LNCaP clone FGC (cell line): Measurements from ENCODE around the gene SNX27.

Experiments used
- DNase-seq: peaks from one replicate; pipeline ENCODE4 v3.0.0-alpha.2; 2011; ENCODE audit warnings: low read depth
- H3K4me3 ChIP-seq: 2 replicates; pipeline ENCODE4 v1.5.1; 2011; ENCODE audit warnings: mild to moderate bottlenecking, low read depth, low read length, control low read depth
- TF ChIP-seq, protein P1 (sequence below): IDR thresholded peaks from 2 replicates; pipeline ENCODE4 v1.5.1; 2012; ENCODE audit warnings: mild to moderate bottlenecking; ENCODE audit not compliant: control insufficient read depth, insufficient read depth; ENCODE audit errors: extremely low read depth

SNX27 gene

DNA sequence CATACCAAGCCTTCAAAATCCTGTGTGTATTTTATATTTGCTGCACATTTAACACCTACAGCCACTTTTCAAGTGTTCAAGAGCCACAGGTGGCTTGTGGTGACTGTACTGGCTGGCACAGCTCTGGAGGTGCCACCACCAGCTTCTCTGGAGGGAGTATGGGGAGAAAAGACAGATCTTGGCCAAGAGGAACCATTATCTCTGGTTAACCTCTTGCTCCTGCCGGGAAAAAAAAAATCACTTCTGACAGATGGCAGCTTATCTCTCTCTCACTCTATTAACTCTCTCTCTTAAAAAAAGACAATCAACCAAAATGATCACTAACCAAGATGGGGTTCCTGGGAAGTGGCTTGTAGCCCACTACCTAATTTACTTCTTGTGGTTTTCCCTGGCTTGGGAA, 108.3 kb downstream of the SNX27 start:
- H3K4me3 ChIP-seq, result no peak overlapping the region
- no peak for DNase-seq
- TF ChIP-seq, protein P1, sequence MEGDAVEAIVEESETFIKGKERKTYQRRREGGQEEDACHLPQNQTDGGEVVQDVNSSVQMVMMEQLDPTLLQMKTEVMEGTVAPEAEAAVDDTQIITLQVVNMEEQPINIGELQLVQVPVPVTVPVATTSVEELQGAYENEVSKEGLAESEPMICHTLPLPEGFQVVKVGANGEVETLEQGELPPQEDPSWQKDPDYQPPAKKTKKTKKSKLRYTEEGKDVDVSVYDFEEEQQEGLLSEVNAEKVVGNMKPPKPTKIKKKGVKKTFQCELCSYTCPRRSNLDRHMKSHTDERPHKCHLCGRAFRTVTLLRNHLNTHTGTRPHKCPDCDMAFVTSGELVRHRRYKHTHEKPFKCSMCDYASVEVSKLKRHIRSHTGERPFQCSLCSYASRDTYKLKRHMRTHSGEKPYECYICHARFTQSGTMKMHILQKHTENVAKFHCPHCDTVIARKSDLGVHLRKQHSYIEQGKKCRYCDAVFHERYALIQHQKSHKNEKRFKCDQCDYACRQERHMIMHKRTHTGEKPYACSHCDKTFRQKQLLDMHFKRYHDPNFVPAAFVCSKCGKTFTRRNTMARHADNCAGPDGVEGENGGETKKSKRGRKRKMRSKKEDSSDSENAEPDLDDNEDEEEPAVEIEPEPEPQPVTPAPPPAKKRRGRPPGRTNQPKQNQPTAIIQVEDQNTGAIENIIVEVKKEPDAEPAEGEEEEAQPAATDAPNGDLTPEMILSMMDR, result no peak

DNA sequence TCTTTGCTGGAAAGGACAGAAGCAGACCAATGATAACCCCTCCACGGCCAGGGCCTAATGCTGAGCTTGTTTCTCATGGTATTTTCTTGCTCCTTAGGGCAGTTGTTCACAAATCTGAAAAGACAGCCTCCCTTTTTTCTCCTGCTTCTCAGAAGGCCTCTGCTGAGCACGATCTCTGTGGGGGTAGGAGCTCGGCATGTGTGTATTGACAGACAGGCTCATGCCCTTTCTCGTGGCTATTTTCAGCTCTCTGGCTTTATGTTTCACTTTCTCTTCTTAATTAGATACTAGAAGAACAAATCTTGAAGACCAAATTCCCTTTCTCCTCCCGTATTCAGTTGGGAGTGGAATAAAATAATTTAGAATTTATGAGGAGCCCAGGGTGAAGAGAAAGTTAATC, 108.7 kb downstream of the SNX27 start:
- DNase-seq, result no peak
- no peak overlapping the region for H3K4me3 ChIP-seq
- TF ChIP-seq, protein P1, result no peak

DNA sequence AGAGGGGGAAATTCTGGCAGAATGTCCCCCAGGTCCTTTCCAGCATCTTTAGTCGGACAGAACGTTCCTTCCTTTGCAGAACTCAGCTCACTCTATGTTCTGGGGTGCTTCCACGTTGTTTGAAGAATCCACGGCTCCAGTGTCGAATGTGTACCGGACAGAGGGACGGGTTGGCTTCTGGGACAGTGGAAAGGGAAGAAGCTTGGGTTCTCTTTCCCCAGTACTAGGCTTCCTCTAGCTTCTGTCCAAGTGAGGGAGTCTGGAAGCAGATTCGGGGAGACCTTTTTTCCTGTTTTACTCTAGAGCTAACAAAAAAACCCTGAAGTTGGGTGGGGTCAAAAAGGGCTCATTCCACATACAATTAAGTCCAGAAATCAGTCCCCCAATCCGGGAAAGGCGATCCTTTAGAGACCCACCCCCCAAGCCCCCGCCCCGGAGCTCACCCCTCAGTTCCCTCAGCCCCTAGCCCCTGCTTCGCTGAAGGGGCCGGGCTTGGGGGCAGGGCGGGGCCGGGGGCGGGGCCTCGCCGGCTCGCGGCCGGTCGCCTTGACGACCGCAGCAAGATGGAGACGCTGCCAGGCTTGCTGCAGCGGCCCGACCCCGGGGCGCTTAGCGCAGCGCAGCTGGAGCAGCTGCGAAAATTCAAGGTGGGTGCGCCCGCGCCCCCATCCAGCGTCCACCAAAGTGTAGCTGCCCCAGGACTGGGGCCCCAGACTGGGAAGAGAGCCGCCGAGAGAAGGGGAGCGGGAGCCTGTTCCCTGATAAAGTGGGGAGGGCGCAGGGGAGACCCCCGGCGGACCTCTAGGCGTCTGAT, 109.3 kb downstream of the SNX27 start, which contains the start of gene RIIAD1:
TSS of gene RIIAD1 (plus strand) at position 549 of the 814 bp plus-strand sequence. CDS start at position 564, 15 bp downstream.
- DNase-seq, result no peak
- TF ChIP-seq, protein P1, result no peak
- no peak within 1 kb of the TSS for H3K4me3 ChIP-seq

DNA sequence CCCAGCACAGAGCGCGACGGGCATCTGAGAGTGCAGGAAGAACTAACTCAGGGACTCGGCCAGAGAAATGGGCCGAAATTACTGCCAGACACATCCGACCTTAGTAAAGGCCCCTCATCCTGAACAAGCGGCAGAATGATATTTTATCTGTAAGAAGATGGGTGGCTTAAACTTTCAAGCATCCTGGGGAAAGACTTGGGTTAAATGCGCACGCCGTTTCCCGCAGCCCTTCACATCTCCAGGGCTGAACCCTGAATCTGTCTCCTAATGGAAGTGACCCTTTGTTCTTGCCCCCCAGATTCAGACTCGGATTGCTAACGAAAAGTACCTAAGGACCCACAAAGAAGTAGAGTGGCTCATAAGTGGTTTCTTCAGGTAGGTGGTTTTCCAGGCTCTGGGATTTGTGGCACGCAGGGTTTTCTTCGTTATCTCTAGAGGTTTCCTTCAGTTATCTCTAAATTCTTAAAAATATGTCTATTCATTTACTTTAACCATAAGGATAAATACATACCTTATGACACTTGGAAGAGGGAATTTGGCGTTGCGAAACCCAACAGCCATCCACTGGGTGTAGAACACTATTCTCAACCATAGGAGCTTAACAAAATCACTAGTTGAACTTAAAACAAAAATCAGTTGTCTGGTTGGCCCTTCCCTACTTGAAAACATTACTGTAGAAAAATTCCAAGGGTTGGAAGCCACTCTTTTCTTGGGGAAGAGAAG, 110.1 kb downstream of the SNX27 start:
- TF ChIP-seq, protein P1, result no peak
- no peak for DNase-seq
- no peak overlapping the region for H3K4me3 ChIP-seq

DNA sequence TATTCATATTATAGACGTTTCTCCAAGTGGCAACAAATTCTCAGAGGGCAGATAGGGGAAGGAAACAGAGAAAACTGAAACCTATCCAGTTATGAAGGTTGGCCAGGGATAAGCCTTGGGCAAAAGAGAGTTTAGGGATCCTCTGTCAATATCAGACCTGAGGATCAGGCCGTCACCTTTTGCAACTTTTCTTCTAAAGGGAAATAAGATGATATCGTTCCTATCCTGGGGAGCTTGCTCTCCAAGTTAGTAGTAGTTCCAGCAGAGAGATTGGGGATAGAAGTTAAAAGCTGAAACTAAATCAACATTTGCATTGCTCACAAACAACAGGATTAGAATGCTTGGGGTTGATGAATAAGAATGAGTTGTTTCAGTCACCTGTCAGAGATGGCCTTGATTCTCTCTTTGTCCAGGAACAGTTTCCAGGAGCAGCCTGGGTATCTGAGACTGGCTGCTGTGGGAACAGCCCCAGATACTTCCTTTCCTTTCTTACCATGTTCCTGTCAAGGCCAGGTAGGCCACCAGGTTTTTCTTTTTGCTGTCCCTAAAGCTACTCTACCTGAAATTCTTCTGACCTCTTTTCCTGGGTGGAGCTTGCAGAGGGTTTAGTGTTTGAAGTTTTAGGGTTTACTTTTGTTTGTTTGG, 112.0 kb downstream of the SNX27 start:
- TF ChIP-seq, protein P1, result no peak
- no peak overlapping the region for H3K4me3 ChIP-seq
- no peak for DNase-seq

DNA sequence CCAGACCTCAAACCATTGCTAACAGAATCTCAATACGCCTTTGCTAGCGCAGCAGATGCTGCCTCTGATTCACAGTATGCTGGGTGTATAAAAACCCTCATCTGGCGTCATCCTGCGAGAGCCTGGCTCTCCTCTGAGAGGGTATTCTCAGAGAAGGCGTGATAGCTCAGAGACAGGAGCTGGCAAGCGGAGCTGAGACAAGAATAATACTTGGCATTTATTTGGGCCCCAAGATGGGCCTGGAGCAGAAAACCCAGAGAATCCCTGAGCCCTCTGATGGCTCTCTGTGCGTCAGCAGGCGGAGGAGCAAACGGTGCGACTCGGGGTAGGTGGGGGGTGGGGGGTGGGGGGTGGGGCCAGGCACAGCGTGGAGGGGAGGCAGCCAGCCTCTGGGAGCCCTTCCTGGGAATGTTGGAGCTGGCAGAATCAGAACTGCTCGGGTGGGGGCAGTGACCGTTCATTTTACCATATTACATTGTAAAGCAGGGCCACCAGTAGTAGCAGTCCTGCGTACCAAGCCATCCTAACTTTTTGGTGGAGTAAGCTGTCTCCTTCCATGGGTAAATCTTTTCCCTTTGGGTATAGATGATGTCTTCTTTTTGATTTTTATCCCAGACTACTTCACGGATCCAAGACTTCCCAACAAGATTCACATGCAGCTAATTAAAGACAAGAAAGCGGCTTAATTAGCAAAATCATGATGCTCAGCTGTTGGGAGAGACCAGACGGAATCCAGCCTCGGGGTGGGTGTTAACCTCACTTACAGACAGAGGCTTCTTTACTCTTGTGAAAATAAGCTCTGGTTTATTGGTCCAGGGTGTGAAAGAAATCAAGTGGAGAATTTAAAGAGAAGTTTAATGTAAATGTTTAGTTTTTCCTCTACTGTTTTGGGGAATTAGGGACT, 116.6 kb downstream of the SNX27 start:
- TF ChIP-seq, protein P1, result no peak
- no peak for DNase-seq

More for the DNA sequence above, 116.6 kb downstream of the SNX27 start:
- no peak overlapping the region for H3K4me3 ChIP-seq
